LNCaP clone FGC (cell line): Measurements from ENCODE around the gene C1orf94.

Experiments
- DNase-seq: peaks from one replicate; pipeline ENCODE4 v3.0.0-alpha.2; 2011; ENCODE audit warnings: low read depth
- H3K4me3 ChIP-seq: 2 replicates; pipeline ENCODE4 v1.5.1; 2011; ENCODE audit warnings: mild to moderate bottlenecking, low read depth, low read length, control low read depth
- CTCF ChIP-seq: IDR thresholded peaks from 2 replicates; pipeline ENCODE4 v1.5.1; 2012; ENCODE audit warnings: mild to moderate bottlenecking; ENCODE audit not compliant: control insufficient read depth, insufficient read depth; ENCODE audit errors: extremely low read depth

Gene C1orf94

GRCh38 chr1:34132161-34132420 lies 44.6 kb upstream of the C1orf94 start:
- H3K4me3 ChIP-seq, result no peak overlapping the region
- TF ChIP-seq CTCF, result no peak
- no peak for DNase-seq

GRCh38 chr1:34137411-34137810 lies 39.3 kb upstream of the C1orf94 start:
- no peak overlapping the region for H3K4me3 ChIP-seq
- no peak for DNase-seq
- no peak for TF ChIP-seq CTCF

GRCh38 chr1:34140011-34140676 lies 36.6 kb upstream of the C1orf94 start:
- no peak overlapping the region for H3K4me3 ChIP-seq
- no peak for TF ChIP-seq CTCF
- no peak for DNase-seq

- no peak overlapping the region for H3K4me3 ChIP-seq
- TF ChIP-seq CTCF, result no peak
- no peak for DNase-seq
Observed at GRCh38 chr1:34143975-34144374, 32.7 kb upstream of the C1orf94 start.

GRCh38 chr1:34144766-34145165 lies 31.9 kb upstream of the C1orf94 start:
- no peak overlapping the region for H3K4me3 ChIP-seq
- no peak for TF ChIP-seq CTCF
- no peak for DNase-seq

- H3K4me3 ChIP-seq, result no peak overlapping the region
- DNase-seq, result no peak
- TF ChIP-seq CTCF, result no peak
Observed at GRCh38 chr1:34147301-34147700, 29.4 kb upstream of the C1orf94 start.

GRCh38 chr1:34149501-34149900 lies 27.2 kb upstream of the C1orf94 start:
- no peak for DNase-seq
- TF ChIP-seq CTCF, result no peak
- no peak overlapping the region for H3K4me3 ChIP-seq
